K562 (cell line): Measurements from ENCODE around the gene ICAM3. TPM values are rescaled to one million over a fixed set of nuclear protein-coding genes. Genes with fewer than 3 reads are reported as not detected.

Source experiments
- CXXC5 ChIP-seq: fragments of 250-450 bp; sonication (Bioruptor Pico); IDR thresholded peaks from 2 replicates; pipeline ENCODE4 v1.8.0; 2022; ENCODE audit warnings: inconsistent platforms, mild to moderate bottlenecking, moderate library complexity
- NFIC ChIP-seq: fragments of 450-650 bp; IDR thresholded peaks from 2 replicates; pipeline ENCODE4 v1.6.1; 2017; ENCODE audit warnings: mild to moderate bottlenecking, inconsistent platforms
- NRF1 ChIP-seq, 2 experiments: fragments of 450-650 bp; IDR thresholded peaks in 1 of 2; conservative IDR thresholded peaks in 1 of 2; 2 replicates each; pipeline ENCODE4 v1.6.1; 2014; ENCODE audit warnings: mild to moderate bottlenecking in 2 of 2
- POLR2AphosphoS2 ChIP-seq: IDR thresholded peaks from 2 replicates; pipeline ENCODE4 v1.6.1; 2012; ENCODE audit warnings: low read length, improper control_type of control experiment
- RREB1 ChIP-seq: fragments of 250-450 bp; sonication (Bioruptor Pico); IDR thresholded peaks from 2 replicates; pipeline ENCODE4 v1.4.0; 2020
- SMAD2 ChIP-seq: fragments of 150-350 bp; IDR thresholded peaks from 2 replicates; pipeline ENCODE4 v1.6.1; 2014; ENCODE audit warnings: low read depth, mild to moderate bottlenecking, low read length
- polyA plus RNA-seq, 8 experiments: library from polyadenylated mRNA; depleted of rRNA in 4 of 8; stranded (reverse) in 5 of 8; unstranded in 3 of 8; fragments of >200 nt; fragmentation: Nextera tagmentation in 2 of 8; fragmentation: Illumina TruSeq in 1 of 8; extraction: Ambion mirVana in 2 of 8; extraction: Trizol in 1 of 8; gene quantifications; 2 replicates each; pipeline versions ENCODE4 v1.2.1 to v1.2.3, GENCODE V29; 2011 to 2014; ENCODE audit warnings: inconsistent platforms in 1 of 8, missing spikeins in 1 of 8
- total RNA-seq, 7 experiments: library from RNA; depleted of rRNA in 6 of 7; stranded (reverse); fragments of >200 nt in 6 of 7; fragmentation: Illumina TruSeq in 2 of 7; extraction: Trizol in 2 of 7; gene quantifications; 2 replicates each; pipeline versions ENCODE4 v1.2.1 to v1.2.3, GENCODE V29; 2011 to 2021; ENCODE audit warnings: low replicate concordance in 1 of 7
- TF ChIP-seq, protein P1 (sequence below): conservative IDR thresholded peaks from 2 replicates; pipeline ENCODE4 v1.6.1; 2011; ENCODE audit warnings: low read depth, mild to moderate bottlenecking, low read length; ENCODE audit not compliant: control insufficient read depth

Gene ICAM3
- total and polyA plus RNA-seq, 9 of the 15 experiments (the other 6 are each of a cell fraction or from before 2014, with no cell fraction given), result 6.5 to 39.5 (median 24.2) TPM

- no peak for TF ChIP-seq RREB1 (CRISPR knock-in tag)
- peak; percentile 92 for TF ChIP-seq NFIC
- TF ChIP-seq, protein P1, sequence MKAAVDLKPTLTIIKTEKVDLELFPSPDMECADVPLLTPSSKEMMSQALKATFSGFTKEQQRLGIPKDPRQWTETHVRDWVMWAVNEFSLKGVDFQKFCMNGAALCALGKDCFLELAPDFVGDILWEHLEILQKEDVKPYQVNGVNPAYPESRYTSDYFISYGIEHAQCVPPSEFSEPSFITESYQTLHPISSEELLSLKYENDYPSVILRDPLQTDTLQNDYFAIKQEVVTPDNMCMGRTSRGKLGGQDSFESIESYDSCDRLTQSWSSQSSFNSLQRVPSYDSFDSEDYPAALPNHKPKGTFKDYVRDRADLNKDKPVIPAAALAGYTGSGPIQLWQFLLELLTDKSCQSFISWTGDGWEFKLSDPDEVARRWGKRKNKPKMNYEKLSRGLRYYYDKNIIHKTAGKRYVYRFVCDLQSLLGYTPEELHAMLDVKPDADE, result no peak; the same call in 1 of the 2 replicates
- no peak for TF ChIP-seq CXXC5 (CRISPR knock-in tag)
- no peak for TF ChIP-seq NRF1 (conservative IDR thresholded peaks at IDR 0.05 in 1 of 2, IDR thresholded peaks at IDR 0.05 in 1 of 2)
- no peak for TF ChIP-seq SMAD2
- peak; percentile 5; the same call in 1 of the 2 replicates for TF ChIP-seq POLR2AphosphoS2
These were observed 23.0 kb downstream of the ICAM3 start (continued) for GRCh38 chr19:10316229-10317044.
